HepG2 (cell line): Measurements from ENCODE around the gene OARD1. TPM values are rescaled to one million over a fixed set of nuclear protein-coding genes. Genes with fewer than 3 reads are reported as not detected.

Experiments
- ATAC-seq: fragments of 200-7000 bp; cut with Tn5 transposase; 3 replicates; pipeline ENCODE4 v1.9.1; 2020; ENCODE audit warnings: mild to moderate bottlenecking, moderate library complexity
- BruUV-seq: library from RNA; stranded (reverse); fragments of 400-500 nt; replicated peaks from 2 replicates; lab custom pipeline; 2021; lab: Mats Ljungman, UMichigan
- CTCF ChIA-PET: fragments of 300-600 bp; formaldehyde crosslinking; extraction: SDS; loops from one replicate; lab custom pipeline; 2021; ENCODE audit warnings: low total read pairs, inconsistent platforms, low intra/inter-chr PET ratio; lab: Yijun Ruan, JAX
- POLR2A ChIA-PET: fragments of 350-600 bp; sonication (Branson Sonifier 250); formaldehyde crosslinking; loops from one replicate; lab custom pipeline; 2020; ENCODE audit warnings: antibody characterized with exemption, inconsistent platforms; lab: Yijun Ruan, JAX
- DNase-seq: peaks from one replicate; pipeline ENCODE4 v3.0.0-alpha.2; 2015; ENCODE audit warnings: low spot score
- FAIRE-seq: peaks from 3 replicates; lab custom pipeline; 2011; peaks lifted over from hg19 to GRCh38; lab: Jason Lieb, UNC
- H2AFZ ChIP-seq: one replicate; pipeline ENCODE4 v1.6.1; 2011; ENCODE audit warnings: low read length, inconsistent platforms
- H3K27ac ChIP-seq: fragments of 300-600 bp; 3 replicates; pipeline ENCODE4 v1.8.0; 2011; ENCODE audit warnings: mixed run types, mild to moderate bottlenecking, mixed read lengths, low read length, inconsistent platforms; ENCODE audit not compliant: insufficient read depth; ENCODE audit errors: extremely low read length
- H3K27me3 ChIP-seq, 2 experiments: fragments of 200-600 bp in 1 of 2; 2 replicates in 1 of 2; 3 replicates in 1 of 2; pipeline versions ENCODE4 v1.6.0 to v1.8.0; 2011; ENCODE audit warnings: low read length in 2 of 2, mild to moderate bottlenecking in 2 of 2, moderate library complexity in 2 of 2, inconsistent platforms in 1 of 2; ENCODE audit not compliant: insufficient read depth in 2 of 2, control insufficient read depth in 1 of 2
- H3K36me3 ChIP-seq, 2 experiments: fragments of 200-600 bp in 1 of 2; replicated peaks in 1 of 2; 2 replicates in 1 of 2; 3 replicates in 1 of 2; pipeline versions ENCODE4 v1.5.1 to v1.8.0; 2011; ENCODE audit warnings: low read length in 2 of 2, inconsistent platforms in 1 of 2; ENCODE audit not compliant: insufficient read depth in 2 of 2, control insufficient read depth in 1 of 2
- H3K4me1 ChIP-seq: 2 replicates; pipeline ENCODE4 v1.5.1; 2012; ENCODE audit warnings: low read length, inconsistent platforms; ENCODE audit not compliant: insufficient read depth
- H3K4me2 ChIP-seq: 2 replicates; pipeline ENCODE4 v1.6.0; 2011; ENCODE audit warnings: low read depth, low read length, inconsistent platforms
- H3K4me3 ChIP-seq, 3 experiments: fragments of 200-600 bp in 1 of 3; sonication (generic), shearing (Covaris generic) in 1 of 3; replicated peaks in 1 of 3; 2 replicates each; pipeline ENCODE4 v1.5.1; 2011 to 2016; ENCODE audit warnings: low read length in 3 of 3, inconsistent platforms in 2 of 3, low read depth in 2 of 3, mild to moderate bottlenecking in 2 of 3, control low read depth in 1 of 3, mixed read lengths in 1 of 3; ENCODE audit not compliant: insufficient read depth in 1 of 3
- H3K79me2 ChIP-seq: one replicate; pipeline ENCODE4 v1.6.1; 2011; ENCODE audit warnings: low read length, inconsistent platforms; ENCODE audit not compliant: insufficient read depth
- H3K9ac ChIP-seq: 2 replicates; pipeline ENCODE4 v1.6.0; 2011; ENCODE audit warnings: mild to moderate bottlenecking, low read depth, low read length, inconsistent platforms; ENCODE audit not compliant: insufficient read depth
- H3K9me3 ChIP-seq: 2 replicates; pipeline ENCODE4 v1.5.1; 2012; ENCODE audit warnings: mild to moderate bottlenecking, low read length
- H4K20me1 ChIP-seq: 2 replicates; pipeline ENCODE4 v1.6.0; 2011; ENCODE audit warnings: inconsistent platforms, mild to moderate bottlenecking, low read length, moderate library complexity; ENCODE audit not compliant: insufficient read depth
- AGO1 ChIP-seq: fragments of 200-400 bp; formaldehyde crosslinking; IDR thresholded peaks from 2 replicates; pipeline ENCODE4 v1.6.1; 2017; ENCODE audit warnings: mild to moderate bottlenecking, low read depth, low read length, moderate library complexity; ENCODE audit not compliant: poor library complexity, severe bottlenecking
- CBX5 ChIP-seq: sonication (generic); formaldehyde crosslinking; IDR thresholded peaks from 2 replicates; pipeline ENCODE4 v1.4.0; 2020; ENCODE audit warnings: missing genetic modification reagents, borderline replicate concordance
- POLR2AphosphoS5 ChIP-seq: IDR thresholded peaks from 2 replicates; pipeline ENCODE4 v1.6.1; 2012; ENCODE audit warnings: low read depth, low read length
- RAD21 ChIP-seq: fragments of 450-650 bp; formaldehyde crosslinking; IDR thresholded peaks from 2 replicates; pipeline ENCODE4 v1.5.0; 2020; ENCODE audit warnings: mild to moderate bottlenecking
- REPIN1 ChIP-seq: sonication (generic); formaldehyde crosslinking; IDR thresholded peaks from 2 replicates; pipeline ENCODE4 v1.8.0; 2022; ENCODE audit warnings: missing genetic modification reagents, low read depth, mild to moderate bottlenecking, borderline replicate concordance
- RXRB ChIP-seq: IDR thresholded peaks from 2 replicates; pipeline ENCODE4 v1.6.1; 2016; ENCODE audit warnings: borderline replicate concordance, missing genetic modification reagents, missing compliant biosample characterization
- SALL1 ChIP-seq: sonication (generic); formaldehyde crosslinking; IDR thresholded peaks from 2 replicates; pipeline ENCODE4 v1.8.0; 2022; ENCODE audit warnings: mild to moderate bottlenecking, missing genetic modification reagents
- SMC3 ChIP-seq: IDR thresholded peaks from 2 replicates; pipeline ENCODE4 v1.6.1; 2011; ENCODE audit warnings: low read length, improper control_type of control experiment
- STAG1 ChIP-seq: sonication (generic); formaldehyde crosslinking; IDR thresholded peaks from 2 replicates; pipeline ENCODE4 v1.4.0; 2020; ENCODE audit warnings: missing genetic modification reagents
- U2AF2 ChIP-seq: fragments of 200-400 bp; formaldehyde crosslinking; IDR thresholded peaks from 2 replicates; pipeline ENCODE4 v1.6.1; 2017; ENCODE audit warnings: low read depth, mild to moderate bottlenecking, low read length
- XRCC5 ChIP-seq: fragments of 200-400 bp; formaldehyde crosslinking; optimal IDR thresholded peaks from 2 replicates; pipeline ENCODE3; 2017; ENCODE audit warnings: mild to moderate bottlenecking, low read length
- ZNF331 ChIP-seq: sonication (generic); formaldehyde crosslinking; IDR thresholded peaks from 2 replicates; pipeline ENCODE4 v1.4.0; 2020; ENCODE audit warnings: missing genetic modification reagents
- ZNF34 ChIP-seq: sonication (generic); formaldehyde crosslinking; IDR thresholded peaks from 2 replicates; pipeline ENCODE4 v1.4.0; 2020; ENCODE audit warnings: mild to moderate bottlenecking, missing genetic modification reagents, borderline replicate concordance
- ZNF451 ChIP-seq: sonication (generic); formaldehyde crosslinking; IDR thresholded peaks from 2 replicates; pipeline ENCODE4 v1.5.0; 2020; ENCODE audit warnings: mild to moderate bottlenecking, missing genetic modification reagents
- ZSCAN20 ChIP-seq: sonication (generic); formaldehyde crosslinking; IDR thresholded peaks from 2 replicates; pipeline ENCODE4 v1.4.0; 2020; ENCODE audit warnings: missing genetic modification reagents, mild to moderate bottlenecking, borderline replicate concordance
- WGBS: methylation state at CpG from one replicate; pipeline ENCODE4 v1.1.6; 2017; ENCODE audit warnings: low lambda C conversion rate; 5-methylcytosine and 5-hydroxymethylcytosine counted together
- in situ Hi-C: cut with HindIII; loops from 2 replicates; pipeline ENCODE4 v1.10.0; 2017; ENCODE audit warnings: low pct_unique_long_range_greater_than_20kb; ENCODE audit not compliant: extremely low pct_ligation_motif_present
- intact Hi-C: fragments of 100-400 bp; cut with micrococcal nuclease; formaldehyde crosslinking; loops from one replicate; pipeline ENCODE4 v1.10.0; 2022; ENCODE audit not compliant: unreplicated experiment
- polyA plus RNA-seq, 8 experiments: library from polyadenylated mRNA; depleted of rRNA in 3 of 8; stranded (reverse) in 7 of 8; unstranded in 1 of 8; fragments of >200 nt; fragmentation: Illumina TruSeq in 4 of 8; extraction: Trizol in 4 of 8; gene quantifications; 2 replicates each; pipeline versions ENCODE4 v1.2.1 to v1.2.3, GENCODE V29; 2011 to 2016; ENCODE audit warnings: low read depth in 4 of 8, missing spikeins in 1 of 8, mixed read lengths in 1 of 8; ENCODE audit not compliant: insufficient read depth in 1 of 8
- total RNA-seq, 5 experiments: library from RNA; depleted of rRNA; stranded (reverse); fragments of >200 nt; fragmentation: Illumina TruSeq; extraction: Trizol; gene quantifications; 2 replicates each; pipeline ENCODE4 v1.2.3, GENCODE V29; 2016; ENCODE audit warnings: low read depth in 1 of 5
- TF ChIP-seq, protein P1 (sequence below): IDR thresholded peaks from 2 replicates; pipeline ENCODE4 v1.6.1; 2012; ENCODE audit warnings: inconsistent platforms
- TF ChIP-seq, protein P2 (sequence below): sonication (generic); formaldehyde crosslinking; IDR thresholded peaks from 2 replicates; pipeline ENCODE4 v1.5.0; 2020; ENCODE audit warnings: mild to moderate bottlenecking, missing genetic modification reagents, moderate library complexity

The OARD1 gene
- total and polyA plus RNA-seq, 2 of the 13 experiments (the other 11 are each of a cell fraction or from before 2014, with no cell fraction given): 18.4 to 49.0 TPM

GRCh38 chr6:41021832-41022231, 50.3 kb downstream of the OARD1 start:
- FAIRE-seq: no peak

More at GRCh38 chr6:41021832-41022231, 50.3 kb downstream of the OARD1 start:
- H3K4me2 ChIP-seq: no peak overlapping the region
- H3K27me3 ChIP-seq: no peaks in the 10 kb centered on the region
- WGBS: 50% methylated on average over 3 of the region's 3 CpGs
- no peaks in the 10 kb centered on the region for H3K36me3 ChIP-seq
- 0 out of 2 replicates have a peak, but pooled peaks cover 7% of the 10 kb centered on the region for H3K4me1 ChIP-seq
- H3K9ac ChIP-seq: no peak overlapping the region
- H3K9me3 ChIP-seq: no peaks in the 10 kb centered on the region
- no peak overlapping the region for H2AFZ ChIP-seq
- intact Hi-C loops (no loop called here), in situ Hi-C loops (loop anchor here (5.0 kb wide), 1 partner anchor 125 kb away; no protein-coding TSS in a partner anchor)
- no peaks in the 10 kb centered on the region for H3K79me2 ChIP-seq
- peak; percentile 71 for DNase-seq
- no peaks in the 10 kb centered on the region for H4K20me1 ChIP-seq
- CTCF ChIA-PET: interaction anchor here (1.1 to 1.5 kb wide), 3 partner anchors 16 to 127 kb away, joined by 3 to 5 read pairs (median 4); no protein-coding TSS in a partner anchor
- H3K4me3 ChIP-seq: no peak overlapping the region
- no peak for TF ChIP-seq CBX5
- TF ChIP-seq, protein P1, sequence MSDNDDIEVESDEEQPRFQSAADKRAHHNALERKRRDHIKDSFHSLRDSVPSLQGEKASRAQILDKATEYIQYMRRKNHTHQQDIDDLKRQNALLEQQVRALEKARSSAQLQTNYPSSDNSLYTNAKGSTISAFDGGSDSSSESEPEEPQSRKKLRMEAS: no peak
- TF ChIP-seq RXRB (CRISPR knock-in tag): peak; percentile 19; the same call in 1 of the 2 replicates
- TF ChIP-seq SALL1 (CRISPR knock-in tag): 0 out of 2 replicates have a peak, but pooled peaks have one; percentile 10
- TF ChIP-seq REPIN1 (CRISPR knock-in tag): peak; percentile 52; the same call in 1 of the 2 replicates
- peak; percentile 59 for TF ChIP-seq XRCC5
- TF ChIP-seq U2AF2: no peak
- peak; percentile 44; the same call in 1 of the 2 replicates for TF ChIP-seq SMC3
- no peak for TF ChIP-seq AGO1
- peak; percentile 91 for TF ChIP-seq STAG1 (CRISPR knock-in tag)
- TF ChIP-seq POLR2AphosphoS5: no peak
- TF ChIP-seq ZNF34 (CRISPR knock-in tag): no peak
- TF ChIP-seq ZNF331 (CRISPR knock-in tag): peak; percentile 26; the same call in 1 of the 2 replicates
- TF ChIP-seq, protein P2, sequence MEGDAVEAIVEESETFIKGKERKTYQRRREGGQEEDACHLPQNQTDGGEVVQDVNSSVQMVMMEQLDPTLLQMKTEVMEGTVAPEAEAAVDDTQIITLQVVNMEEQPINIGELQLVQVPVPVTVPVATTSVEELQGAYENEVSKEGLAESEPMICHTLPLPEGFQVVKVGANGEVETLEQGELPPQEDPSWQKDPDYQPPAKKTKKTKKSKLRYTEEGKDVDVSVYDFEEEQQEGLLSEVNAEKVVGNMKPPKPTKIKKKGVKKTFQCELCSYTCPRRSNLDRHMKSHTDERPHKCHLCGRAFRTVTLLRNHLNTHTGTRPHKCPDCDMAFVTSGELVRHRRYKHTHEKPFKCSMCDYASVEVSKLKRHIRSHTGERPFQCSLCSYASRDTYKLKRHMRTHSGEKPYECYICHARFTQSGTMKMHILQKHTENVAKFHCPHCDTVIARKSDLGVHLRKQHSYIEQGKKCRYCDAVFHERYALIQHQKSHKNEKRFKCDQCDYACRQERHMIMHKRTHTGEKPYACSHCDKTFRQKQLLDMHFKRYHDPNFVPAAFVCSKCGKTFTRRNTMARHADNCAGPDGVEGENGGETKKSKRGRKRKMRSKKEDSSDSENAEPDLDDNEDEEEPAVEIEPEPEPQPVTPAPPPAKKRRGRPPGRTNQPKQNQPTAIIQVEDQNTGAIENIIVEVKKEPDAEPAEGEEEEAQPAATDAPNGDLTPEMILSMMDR (CRISPR knock-in tag): peak; percentile 89
- peak; percentile 51; the same call in 1 of the 2 replicates for TF ChIP-seq RAD21
- TF ChIP-seq ZNF451 (CRISPR knock-in tag): 0 out of 2 replicates have a peak, but pooled peaks have one; percentile 38
- TF ChIP-seq ZSCAN20: no peak
- no TSS peak for BruUV-seq
- POLR2A ChIA-PET: no interaction called here
- H3K27ac ChIP-seq: no peak overlapping the region
- ATAC-seq: peak; percentile 93
